Neutrophil (primary cell): Measurements from ENCODE around the gene PTK6.
"Not testable (repeated sequence)": the region's sequence is repeated elsewhere in the genome, so short reads cannot be mapped to it uniquely, and the experiment has no call there.

Experiments used
- H3K27ac ChIP-seq: fragments of 200-600 bp; sonication (generic); 2 replicates; pipeline ENCODE4 v1.5.1; 2016; ENCODE audit warnings: mild to moderate bottlenecking, moderate library complexity
- H3K27me3 ChIP-seq: fragments of 200-600 bp; sonication (generic); 2 replicates; pipeline ENCODE4 v1.6.0; 2016; ENCODE audit warnings: mild to moderate bottlenecking
- H3K36me3 ChIP-seq: fragments of 200-600 bp; sonication (generic); 2 replicates; pipeline ENCODE4 v1.5.1; 2017
- H3K4me1 ChIP-seq, 2 experiments: fragments of 200-600 bp in 1 of 2; sonication (generic) in 1 of 2; 1 replicate in 1 of 2; 2 replicates in 1 of 2; pipeline versions ENCODE4 v1.5.1 to v1.6.1; 2013 to 2016; ENCODE audit warnings: low read depth in 1 of 2, low read length in 1 of 2, mild to moderate bottlenecking in 1 of 2, moderate library complexity in 1 of 2; ENCODE audit not compliant: control insufficient read depth in 1 of 2, insufficient read depth in 1 of 2
- H3K4me3 ChIP-seq, 2 experiments: fragments of 200-600 bp in 1 of 2; sonication (generic) in 1 of 2; 1 replicate in 1 of 2; 2 replicates in 1 of 2; pipeline ENCODE4 v1.5.1; 2013 to 2016; ENCODE audit warnings: low read depth in 1 of 2, low read length in 1 of 2, mild to moderate bottlenecking in 1 of 2, moderate library complexity in 1 of 2
- H3K9me3 ChIP-seq: fragments of 200-600 bp; sonication (generic); 2 replicates; pipeline ENCODE4 v1.5.1; 2016
- CTCF ChIP-seq: fragments of 200-600 bp; sonication (generic); IDR thresholded peaks from 2 replicates; pipeline ENCODE4 v1.5.1; 2016; ENCODE audit warnings: antibody characterized with exemption

The PTK6 gene

GRCh38 chr20:63484651-63485403 lies 52.3 kb downstream of the PTK6 start:
- H3K9me3 ChIP-seq, result no peaks in the 10 kb centered on the region
- H3K27ac ChIP-seq, result no peak overlapping the region
- peaks cover 88% of the 10 kb centered on the region for H3K27me3 ChIP-seq
- H3K4me1 ChIP-seq, result no peaks in the 10 kb centered on the region
- TF ChIP-seq CTCF, result no peak
- no peaks in the 10 kb centered on the region for H3K36me3 ChIP-seq
- H3K4me3 ChIP-seq, result no peak overlapping the region

GRCh38 chr20:63484236-63484635 lies 52.9 kb downstream of the PTK6 start:
- no peak overlapping the region for H3K4me3 ChIP-seq
- peaks cover 87% of the 10 kb centered on the region for H3K27me3 ChIP-seq
- H3K27ac ChIP-seq, result no peak overlapping the region
- no peaks in the 10 kb centered on the region for H3K36me3 ChIP-seq
- no peaks in the 10 kb centered on the region for H3K9me3 ChIP-seq
- H3K4me1 ChIP-seq, result no peaks in the 10 kb centered on the region
- TF ChIP-seq CTCF, result no peak

- Histone ChIP-seq H3K27me3 (peaks cover 87% of the 10 kb centered on the region), H3K4me3 (no peak overlapping the region), H3K36me3 (no peaks in the 10 kb centered on the region), H3K9me3 (no peaks in the 10 kb centered on the region), H3K4me1 (no peaks in the 10 kb centered on the region), H3K27ac (no peak overlapping the region)
- TF ChIP-seq CTCF, result no peak
Measured at GRCh38 chr20:63483834-63484233, 53.3 kb downstream of the PTK6 start.

GRCh38 chr20:63482021-63482587 lies 55.1 kb downstream of the PTK6 start:
- Histone ChIP-seq H3K4me1 (no peaks in the 10 kb centered on the region), H3K27me3 (peaks cover 87% of the 10 kb centered on the region), H3K27ac (no peak overlapping the region), H3K9me3 (no peaks in the 10 kb centered on the region), H3K36me3 (no peaks in the 10 kb centered on the region), H3K4me3 (no peak overlapping the region)
- no peak for TF ChIP-seq CTCF

- Histone ChIP-seq H3K4me1 (no peaks in the 10 kb centered on the region), H3K27ac (no peak overlapping the region), H3K36me3 (no peaks in the 10 kb centered on the region), H3K9me3 (no peaks in the 10 kb centered on the region), H3K4me3 (no peak overlapping the region), H3K27me3 (peaks cover 90% of the 10 kb centered on the region)
- TF ChIP-seq CTCF, result no peak
Measured at GRCh38 chr20:63481503-63481902, 55.7 kb downstream of the PTK6 start.

- H3K27me3 ChIP-seq, result peaks cover 99% of the 10 kb centered on the region
Measured at GRCh38 chr20:63479695-63480419, 57.3 kb downstream of the PTK6 start.

More at GRCh38 chr20:63479695-63480419, 57.3 kb downstream of the PTK6 start:
- not testable (repeated sequence) for H3K27ac ChIP-seq, H3K36me3 ChIP-seq, H3K9me3 ChIP-seq, H3K4me1 ChIP-seq, H3K4me3 ChIP-seq
